Islet precursor cell (in vitro differentiated cells): Measurements from ENCODE around the gene CHMP2A.

Source experiments
- DNase-seq: peaks from one replicate; pipeline ENCODE4 v3.0.0-alpha.2; 2018

CHMP2A gene

DNA sequence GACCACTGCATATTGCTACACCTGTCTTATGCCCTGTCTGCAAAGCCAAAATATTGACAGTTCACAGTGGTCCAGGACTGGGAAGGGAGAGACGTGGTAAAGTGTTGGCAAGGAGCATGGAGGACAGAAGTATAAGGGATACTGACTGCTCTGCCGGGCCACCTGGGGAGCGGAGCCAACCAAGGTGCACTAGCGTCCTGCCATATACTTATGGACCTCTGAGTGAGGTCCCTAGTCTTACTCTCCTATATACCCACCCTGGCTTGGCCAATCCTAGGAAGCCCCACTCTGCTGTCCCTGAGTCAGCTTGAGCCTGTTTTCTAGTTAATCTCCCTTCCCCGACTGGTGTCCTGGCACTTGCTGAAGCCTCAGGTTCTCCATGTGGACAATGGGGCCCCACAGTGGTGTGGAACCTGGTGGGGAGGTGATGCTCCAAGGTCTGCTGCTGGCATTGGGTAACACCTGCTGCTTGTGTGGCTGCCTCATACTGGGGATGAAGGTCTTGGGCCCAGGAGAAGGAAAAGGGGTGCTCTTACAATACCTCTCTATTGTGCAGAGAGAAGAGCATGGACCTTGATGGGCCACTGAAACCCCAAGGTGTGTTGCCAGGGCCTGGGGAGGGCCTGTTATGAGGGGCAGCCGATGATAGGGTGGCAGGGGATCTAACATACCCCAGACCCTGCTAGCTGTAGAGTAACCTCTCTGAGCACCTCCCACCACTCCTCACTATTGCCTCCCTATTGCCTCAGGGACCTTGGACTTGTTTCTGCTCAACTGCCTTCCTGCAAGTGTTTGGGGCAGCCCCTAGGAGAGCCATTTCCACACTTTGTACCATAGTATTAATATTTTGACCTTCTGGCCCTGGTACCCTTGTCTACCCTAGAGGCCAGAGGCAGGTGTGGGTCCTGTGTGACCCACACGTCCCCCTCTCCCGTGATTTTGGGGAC lies 17.8 kb downstream of the CHMP2A start:
- DNase-seq = no peak

DNA sequence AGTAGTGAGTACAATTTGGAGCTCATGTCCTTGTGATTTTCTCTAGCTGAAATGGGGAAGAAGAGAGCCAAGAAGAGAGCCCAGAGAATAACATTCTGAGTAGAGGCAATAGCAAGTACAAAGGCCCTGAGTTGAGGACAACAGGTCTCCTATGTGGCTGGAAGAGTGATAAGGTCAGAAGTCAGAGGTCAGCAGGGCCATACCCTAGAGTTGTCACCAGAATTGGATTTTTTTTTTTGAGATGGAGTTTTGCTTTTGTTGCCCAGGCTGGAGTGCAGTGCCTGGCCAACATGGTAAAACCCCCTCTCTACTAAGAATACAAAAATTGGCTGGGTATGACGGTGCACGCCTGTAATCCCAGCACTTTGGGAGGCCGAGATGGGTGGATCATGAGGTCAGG lies 19.0 kb downstream of the CHMP2A start:
- DNase-seq = no peak

DNA sequence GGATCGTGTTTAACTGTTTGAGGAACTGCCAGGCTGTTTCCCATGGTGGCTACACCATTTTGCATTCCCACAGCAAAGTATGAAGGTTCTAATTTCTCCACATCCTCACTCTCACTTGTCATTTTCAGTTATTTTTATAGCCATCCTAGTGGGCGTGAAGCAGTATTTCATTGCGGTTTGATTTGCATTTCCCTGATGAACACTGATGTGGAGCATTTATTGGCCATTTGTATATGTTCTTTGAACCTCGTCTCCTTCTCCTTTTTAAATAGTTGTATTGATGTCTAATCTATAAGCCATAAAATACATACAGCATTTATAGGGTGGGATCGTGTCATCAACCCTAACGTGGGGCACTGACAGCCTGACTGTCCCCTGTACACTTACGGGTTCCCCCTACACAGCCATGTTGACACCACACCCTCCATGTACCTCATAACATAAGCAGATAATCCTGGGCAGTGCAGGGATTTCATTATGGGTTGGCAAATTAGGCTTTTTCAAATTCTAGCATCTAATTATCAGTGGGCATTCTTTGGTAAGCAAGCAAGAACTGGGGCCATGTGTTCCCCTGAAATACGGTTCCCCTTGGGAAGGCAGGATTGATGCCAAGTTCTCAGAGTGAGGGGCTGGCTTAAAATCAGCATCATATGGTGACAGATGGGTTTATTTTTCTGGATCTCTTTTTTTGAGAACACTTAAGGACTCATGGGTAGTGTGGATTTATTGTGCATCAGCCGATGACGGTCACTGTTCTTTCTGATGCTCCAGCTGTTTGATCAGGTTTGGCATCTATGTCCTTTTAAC lies 23.7 kb downstream of the CHMP2A start:
- no peak for DNase-seq

DNA sequence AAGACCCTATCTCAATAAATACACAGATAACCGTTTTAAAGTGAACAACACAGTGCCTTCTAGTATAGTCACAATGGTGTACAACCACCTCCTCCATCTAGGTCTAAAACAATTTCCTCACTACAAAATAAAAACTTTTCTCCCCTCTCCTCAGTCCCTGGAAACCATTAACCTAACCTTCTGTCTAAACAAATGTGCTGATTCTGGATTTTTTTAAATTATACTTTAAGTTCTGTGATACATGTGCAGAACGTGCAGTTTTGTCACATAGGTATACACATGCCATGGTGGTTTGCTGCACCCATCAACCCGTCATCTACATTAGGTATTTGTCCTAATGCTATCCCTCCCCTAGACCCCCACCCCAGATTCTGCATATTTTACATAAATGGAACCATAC lies 25.5 kb downstream of the CHMP2A start:
- DNase-seq = no peak

DNA sequence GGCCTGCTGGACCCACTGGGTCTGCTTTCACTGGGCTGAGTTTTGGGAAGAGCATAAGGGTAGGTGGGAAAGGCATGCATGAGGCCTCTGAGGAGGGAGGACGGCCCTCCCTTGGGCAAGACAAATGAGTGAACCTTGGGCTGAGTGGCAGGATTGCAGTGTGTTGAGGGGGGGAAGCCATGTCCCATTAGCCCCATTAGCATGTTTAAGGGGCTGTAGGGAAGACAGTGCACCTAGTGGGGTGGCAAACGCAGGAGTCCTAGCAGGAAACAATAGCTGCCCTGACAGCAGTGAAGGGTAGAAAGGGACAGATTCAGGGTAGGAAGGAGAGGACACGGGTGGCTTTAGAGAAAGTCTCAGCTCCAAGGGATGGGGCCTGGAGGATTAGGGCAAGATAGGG lies 32.2 kb downstream of the CHMP2A start:
- no peak for DNase-seq

DNA sequence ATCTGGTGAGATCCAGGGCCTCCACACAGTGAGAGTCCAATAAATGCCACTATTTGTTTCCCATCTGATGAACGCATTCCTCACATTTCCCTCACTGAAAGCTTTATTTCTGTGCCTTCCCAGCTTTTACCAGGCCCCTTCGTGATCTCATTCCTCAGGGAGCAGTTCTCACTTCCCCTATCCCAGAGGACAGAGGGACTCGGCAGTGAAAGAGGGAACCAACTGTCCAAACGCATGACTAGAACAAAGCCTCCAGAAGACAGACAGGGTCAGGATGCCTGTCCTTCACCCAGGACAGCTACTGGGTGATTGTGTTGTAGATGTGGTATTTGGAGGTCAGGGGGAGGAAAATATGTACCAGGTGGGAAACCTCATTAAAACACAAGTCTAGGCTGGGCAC lies 33.3 kb downstream of the CHMP2A start:
- DNase-seq = no peak

DNA sequence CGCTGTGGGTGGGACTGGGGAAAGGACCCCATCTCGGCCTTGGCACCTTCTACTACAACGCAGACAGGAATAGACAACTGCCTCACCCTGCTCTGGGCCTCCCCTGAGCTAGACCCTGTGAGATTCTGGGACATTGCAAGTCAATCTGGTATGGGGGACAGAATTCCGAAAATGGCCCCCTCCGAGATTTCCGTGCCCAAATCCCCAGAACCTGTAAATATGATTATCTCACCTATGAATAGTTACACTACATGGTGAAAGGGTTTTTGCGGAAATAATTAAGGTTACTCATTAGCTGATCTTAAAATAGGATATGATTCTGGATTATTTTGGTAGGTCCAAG lies 34.7 kb downstream of the CHMP2A start:
- no peak for DNase-seq

DNA sequence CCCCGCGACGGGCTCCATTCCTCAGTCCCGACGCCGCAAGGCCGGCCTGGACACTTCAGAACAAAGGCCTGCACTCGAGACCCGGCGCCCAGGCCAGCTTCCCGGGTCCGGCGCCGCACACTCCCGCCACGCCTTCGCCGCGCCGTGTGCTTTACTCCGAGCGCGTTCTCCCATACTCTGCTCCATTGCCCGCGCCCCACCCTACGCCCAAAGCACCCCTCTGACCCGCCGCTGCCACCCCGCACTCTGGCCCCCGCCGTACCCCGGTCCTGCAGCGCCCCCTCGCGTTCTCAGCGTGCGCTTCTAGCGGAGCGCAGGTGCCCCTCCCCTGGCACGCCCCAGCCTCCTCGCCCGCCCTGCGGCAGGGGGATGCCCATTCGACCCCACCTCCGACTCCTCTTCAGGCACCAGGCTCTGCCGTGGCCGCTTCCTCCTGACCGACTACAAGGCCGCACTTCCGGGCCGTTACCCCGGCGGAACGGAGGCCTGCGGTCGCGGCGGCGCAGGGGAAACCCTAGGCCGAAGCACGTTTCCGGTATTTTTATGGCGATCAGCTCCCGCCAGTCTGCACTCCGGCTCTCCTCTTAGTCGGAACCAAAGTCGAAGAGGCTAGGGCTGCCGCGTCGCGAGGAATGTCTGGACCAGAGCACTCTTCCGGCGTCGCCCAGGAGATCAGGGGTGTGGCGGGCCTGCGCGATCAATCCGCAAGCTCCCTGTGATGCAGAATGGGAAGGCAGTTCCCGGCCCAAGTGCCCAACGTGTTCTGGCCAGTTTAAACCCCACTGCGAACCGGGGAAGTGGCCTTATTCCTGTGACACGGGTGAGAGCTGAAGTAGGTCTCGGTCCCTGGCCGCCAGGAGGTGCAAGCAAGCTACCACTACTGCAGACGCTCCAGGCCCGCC lies 35.3 kb downstream of the CHMP2A start, which contains the start of gene ZBTB45:
Gene ZBTB45 (minus strand): TSS at position 456 of the 902 bp plus-strand sequence. CDS start 2,137 bp downstream, outside the sequence.
- peak; percentile 98 for DNase-seq

DNA sequence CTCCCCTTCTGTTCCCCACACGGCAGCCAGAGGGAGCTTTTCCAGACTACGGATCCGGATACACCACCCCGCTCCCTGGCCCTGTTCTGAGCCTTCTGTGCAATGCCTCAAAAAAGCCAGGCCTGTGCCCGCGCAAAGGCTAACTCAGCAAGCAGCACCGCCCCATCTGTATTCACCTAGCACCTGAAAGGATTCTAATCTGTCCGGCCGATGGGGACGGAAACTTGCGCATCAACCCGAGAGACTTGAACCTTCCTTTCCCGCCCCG lies 35.9 kb downstream of the CHMP2A start:
- DNase-seq = peak; percentile 85

DNA sequence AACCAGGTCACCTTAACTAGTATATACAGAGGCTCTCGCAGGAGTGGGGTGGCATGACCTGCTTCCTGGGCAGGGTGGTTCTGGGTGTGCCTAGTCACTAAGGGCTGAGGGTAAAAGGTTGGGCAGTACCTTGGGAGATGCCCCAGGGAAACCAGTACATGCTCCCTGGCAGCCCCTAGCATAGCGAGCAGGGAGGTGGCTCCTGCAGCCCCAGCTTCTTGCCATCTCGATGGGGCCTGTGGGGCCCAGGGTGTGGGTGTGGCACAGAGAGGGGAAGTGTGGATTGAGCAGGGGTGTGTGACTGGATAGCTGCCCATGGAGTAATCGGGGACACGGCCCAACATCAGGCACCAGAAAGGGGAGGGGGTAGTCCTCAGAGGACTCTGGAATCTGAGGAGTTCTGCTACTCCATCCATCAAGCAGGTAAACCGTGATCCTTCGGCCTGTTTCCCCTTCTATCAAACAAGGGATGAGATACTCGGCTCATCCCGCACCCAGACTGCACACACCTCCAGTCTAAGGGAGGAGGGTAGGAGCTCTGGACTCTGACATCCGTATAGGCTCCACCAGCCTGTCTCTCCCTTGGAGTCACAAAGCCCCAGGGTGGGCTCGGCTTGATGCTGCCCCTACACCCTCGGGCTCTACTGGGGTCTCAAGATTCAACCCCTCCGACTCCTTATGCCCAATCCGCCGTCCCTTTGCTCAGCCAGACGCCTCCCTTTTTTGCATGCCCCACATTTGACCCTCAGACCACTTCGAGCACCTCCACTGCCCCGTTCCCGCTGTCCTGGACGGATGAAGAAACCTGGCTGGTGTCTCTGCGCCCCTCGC lies 36.4 kb downstream of the CHMP2A start:
- DNase-seq = no peak

DNA sequence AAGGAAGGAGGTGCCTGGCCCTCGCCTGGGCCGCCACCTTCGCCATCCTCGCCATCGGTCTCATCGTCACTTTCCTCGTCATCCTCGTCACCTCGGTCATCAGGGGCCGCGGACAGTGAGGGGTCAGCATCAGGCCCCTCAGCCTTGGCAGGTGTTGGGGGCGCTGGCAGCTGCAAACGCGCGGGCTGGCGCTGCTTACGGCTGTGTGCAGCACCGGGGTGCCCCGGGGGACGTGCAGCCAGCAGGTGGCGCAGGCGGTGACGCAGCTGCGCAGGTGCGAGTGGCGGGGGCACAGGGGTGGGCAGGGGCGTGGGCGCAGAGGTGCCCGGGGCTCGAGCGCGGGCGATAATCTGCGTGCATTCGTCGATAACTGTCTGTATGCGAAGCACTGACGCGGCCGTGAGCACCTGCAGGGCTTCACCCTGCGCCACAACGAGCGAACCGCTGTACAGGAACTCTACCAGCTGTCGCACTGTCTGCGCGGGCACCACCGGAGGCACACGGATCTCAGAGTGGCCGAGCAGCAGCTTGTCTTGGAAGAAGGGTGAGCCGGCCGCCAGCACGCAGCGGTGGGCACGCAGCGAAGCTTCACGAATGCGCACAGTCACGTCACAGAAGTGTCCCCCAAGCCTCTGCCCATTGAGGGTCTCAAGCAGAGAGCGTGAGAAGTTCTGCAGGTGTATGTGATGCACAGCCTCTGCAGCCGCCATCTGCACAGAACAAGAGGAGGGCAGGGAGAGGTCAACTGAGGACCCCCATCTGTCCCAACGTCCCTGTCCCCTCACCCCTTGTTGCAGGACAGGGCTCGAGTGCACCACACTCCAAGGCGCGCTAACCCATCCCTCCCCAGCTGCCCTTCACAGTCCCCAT lies 37.7 kb downstream of the CHMP2A start:
- no peak for DNase-seq

DNA sequence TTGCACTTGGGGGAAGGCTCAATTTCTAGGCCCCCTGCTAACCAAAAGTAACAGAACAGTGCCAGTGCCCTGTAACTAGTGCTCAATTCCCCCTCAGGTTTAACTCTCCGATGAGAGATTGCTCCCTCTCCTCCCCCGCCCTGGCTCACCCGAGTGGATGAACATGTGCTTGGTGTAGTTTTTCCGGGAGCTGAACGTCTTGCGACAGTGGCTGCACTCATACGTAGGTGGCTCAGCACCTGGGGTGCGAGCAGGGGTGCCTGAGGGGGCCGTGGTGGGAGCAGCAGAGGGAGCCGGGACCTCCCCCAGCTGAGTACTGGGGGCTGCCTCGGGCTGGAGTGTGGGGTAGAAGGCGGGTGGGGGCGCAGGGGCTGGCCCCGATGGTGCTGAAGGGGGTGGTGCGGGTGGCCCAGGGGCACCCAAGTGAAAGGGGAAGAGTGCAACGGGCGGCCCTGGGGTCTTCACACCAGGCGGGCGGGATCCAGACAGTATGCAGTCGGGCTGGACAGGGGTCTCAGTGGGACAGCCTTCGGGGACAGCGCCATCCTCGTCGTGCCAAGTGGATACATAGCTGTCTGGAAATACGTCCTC lies 38.6 kb downstream of the CHMP2A start:
- no peak for DNase-seq

DNA sequence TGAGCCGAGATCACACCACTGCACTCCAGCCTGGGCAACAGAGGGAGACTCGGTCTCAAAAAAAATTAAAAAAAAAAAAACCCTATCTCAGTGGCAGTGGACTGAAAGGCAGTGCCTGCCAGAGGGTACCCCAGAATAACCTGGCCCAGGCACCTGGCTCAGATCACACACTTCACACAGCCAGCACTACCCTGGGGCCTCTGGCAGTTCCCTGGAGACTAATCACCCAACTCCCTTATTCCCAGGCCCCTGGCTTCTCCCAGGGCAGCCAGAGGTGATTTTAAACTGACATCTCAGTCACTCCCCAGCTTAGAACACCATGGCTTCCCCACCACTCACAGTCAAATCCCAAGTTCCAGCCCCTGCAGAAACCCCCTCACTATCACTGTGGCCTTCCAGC lies 39.6 kb downstream of the CHMP2A start:
- DNase-seq = no peak

DNA sequence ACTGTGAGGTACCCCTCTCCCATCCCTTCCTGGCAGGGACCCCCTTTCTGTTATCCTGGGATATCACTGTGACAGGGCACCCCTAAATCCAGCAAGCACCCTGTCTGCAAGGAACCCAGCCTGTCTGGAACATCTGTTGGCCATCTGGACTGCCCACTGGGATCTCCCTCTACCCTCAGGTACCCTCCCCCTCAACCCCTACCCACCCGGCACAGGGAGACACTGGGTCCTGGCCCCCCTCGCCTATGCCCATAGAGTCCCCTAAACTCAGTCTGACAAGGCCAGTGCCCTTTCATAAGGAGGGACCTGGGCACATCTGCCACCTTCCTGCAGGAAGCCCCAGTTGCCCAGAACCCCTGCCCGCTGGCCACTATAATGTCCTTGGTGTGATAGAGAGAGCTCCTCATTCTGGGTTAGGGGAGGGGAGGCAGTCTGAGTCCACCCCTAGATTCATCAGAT lies 40.3 kb downstream of the CHMP2A start:
- no peak for DNase-seq

DNA sequence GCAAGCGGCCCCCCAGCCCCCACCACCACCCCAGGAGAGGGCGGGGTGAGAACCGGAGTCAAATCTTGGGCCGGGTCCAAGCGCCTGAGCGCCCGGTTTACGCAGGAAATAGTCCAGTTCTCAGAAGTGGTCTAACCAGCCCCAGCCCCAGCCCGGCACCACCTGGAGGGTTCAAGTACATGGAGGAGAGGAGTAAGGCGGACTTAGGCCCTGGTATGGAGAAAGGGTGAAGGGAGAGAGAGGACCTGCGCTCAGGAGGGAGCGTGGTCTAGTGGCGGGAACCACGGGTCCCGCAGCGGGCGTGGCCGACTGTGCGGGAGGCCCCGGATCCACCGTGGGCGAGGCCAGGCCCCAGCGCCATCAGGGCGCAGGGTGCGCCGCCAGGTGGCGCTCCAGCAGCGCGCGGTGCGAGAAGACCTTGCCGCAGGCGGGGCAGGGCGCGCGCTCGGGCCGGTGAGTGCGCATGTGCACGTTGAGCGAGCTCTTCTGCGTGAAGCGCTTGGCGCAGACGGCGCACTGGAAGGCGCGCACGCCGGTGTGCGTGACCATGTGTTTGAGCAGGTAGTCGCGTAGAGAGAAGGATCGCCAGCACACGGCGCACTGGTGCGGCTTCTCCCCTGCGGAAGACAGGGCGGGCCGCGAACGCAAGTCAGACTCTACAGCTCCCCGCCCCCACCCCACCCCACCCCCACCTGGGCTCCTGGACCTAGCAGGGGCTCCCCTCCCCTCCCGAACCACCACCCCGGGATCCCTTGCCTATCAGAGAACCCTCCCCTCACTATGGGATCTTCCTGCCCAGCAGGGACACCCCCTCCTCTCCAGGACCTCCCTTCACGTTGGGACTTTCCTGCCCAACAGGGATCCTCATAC lies 41.0 kb downstream of the CHMP2A start:
- DNase-seq = peak; percentile 94

DNA sequence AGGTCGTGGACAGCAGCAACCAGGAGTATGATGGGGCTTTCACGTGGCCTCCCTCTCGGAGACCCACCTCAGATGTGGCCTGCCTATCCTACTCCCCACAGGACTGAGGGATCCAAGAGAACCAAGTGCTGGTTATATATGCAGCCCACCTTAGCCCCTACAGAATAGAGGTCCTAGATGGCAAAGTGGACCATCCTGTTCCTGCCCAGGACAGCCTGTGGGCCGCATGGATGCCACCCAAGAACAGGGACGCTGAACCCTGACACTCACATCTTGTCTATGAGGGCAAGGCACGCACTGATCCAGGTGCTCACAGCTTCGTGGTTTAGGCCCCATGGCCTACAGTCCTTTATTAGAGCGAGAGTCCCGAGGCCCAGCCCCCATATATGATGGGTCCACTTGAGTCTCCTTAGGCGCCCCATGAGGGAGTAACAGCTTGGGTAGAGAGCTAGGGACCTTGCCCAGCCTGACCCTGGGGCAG lies 41.7 kb downstream of the CHMP2A start:
- DNase-seq = no peak

DNA sequence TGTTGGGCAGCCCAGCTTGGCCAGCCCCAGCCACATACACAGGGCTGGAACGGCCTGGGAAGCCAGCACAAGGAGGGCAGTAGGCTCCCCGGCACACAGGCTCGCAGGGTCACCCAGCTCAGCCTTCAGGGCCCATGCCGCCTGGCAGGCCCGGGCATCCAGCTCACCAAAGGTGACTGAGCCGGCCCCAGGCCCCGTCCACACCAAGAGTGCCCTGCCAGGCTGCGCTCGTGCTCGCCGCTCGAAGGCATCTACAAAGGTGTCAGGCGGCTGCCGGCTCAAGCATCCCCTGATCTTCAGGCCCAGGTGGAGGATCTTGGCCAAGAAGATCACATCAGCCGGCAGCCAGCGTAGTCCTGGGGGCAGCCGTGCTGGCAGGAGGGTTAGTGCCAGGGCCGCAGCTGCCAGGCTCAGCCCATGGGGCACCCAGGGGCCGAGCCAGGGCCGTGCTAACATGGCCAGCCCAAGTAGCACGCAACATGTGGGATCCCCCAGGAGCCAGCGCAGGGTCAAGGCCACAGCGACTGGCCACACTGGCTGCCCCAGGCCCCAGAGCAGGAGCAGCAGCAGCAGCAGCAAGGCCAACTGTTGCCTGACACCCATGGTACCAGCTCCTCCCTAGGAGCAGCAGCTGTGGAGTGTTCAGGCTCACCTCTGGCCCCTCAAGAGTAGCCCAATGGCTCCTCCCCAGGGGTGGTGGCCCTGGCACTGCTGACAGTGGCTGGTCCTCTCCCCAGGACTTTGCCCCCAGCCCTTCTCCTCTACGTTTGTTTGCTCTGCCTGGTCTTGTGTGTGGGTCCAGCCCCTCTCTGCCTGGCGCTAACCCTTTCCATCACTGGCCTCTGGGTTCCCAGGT lies 43.3 kb downstream of the CHMP2A start, which contains the start of gene SLC27A5:
Gene SLC27A5 (minus strand): TSS at position 640 of the 856 bp plus-strand sequence. CDS start 37 bp downstream, at position 603.
- DNase-seq = no peak
